Measurements from ENCODE around the gene REM2. TPM values are rescaled to one million over a fixed set of nuclear protein-coding genes. Genes with fewer than 3 reads are reported as not detected.
A peak's percentile ranks its signal among the peaks of the same experiment; 100 is the strongest.

Gene REM2
- total RNA-seq (ENCODE audit: low replicate concordance): 0.09 TPM in 1 of 2 replicates, not detected in the other

- DNase-seq (ENCODE audit: low read depth): no peak
- H3K4me3 ChIP-seq (ENCODE audit: low read depth, low read length): no peak within 1 kb of the TSS
- TF ChIP-seq CTCF (IDR thresholded peaks at IDR 0.05; ENCODE audit: insufficient read depth, low read length): no peak
These were observed at the start of gene REM2 for GRCh38 chr14:22883173-22883976. Gene REM2, plus strand, starts transcription at chr14:22883222. Its CDS starts 66 bp downstream, at chr14:22883288.

- DNase-seq (ENCODE audit: low read depth): no peak
- no peak overlapping the region for H3K4me3 ChIP-seq (ENCODE audit: low read depth, low read length)
- no peak for TF ChIP-seq CTCF (IDR thresholded peaks at IDR 0.05; ENCODE audit: insufficient read depth, low read length)
These were observed 47.5 kb upstream of the REM2 start for GRCh38 chr14:22835505-22835904.

GRCh38 chr14:22836301-22837113 lies 46.5 kb upstream of the REM2 start, which contains the start of gene MMP14:
Gene MMP14, plus strand, starts transcription at chr14:22836585. Its CDS starts 233 bp downstream, at chr14:22836818.
- peak within 1 kb of the TSS; percentile 88 for H3K4me3 ChIP-seq (ENCODE audit: low read depth, low read length)
- DNase-seq (ENCODE audit: low read depth): peak; percentile 91
- TF ChIP-seq CTCF (IDR thresholded peaks at IDR 0.05; ENCODE audit: insufficient read depth, low read length): peak; percentile 63

- no peak for TF ChIP-seq CTCF (IDR thresholded peaks at IDR 0.05; ENCODE audit: insufficient read depth, low read length)
- DNase-seq (ENCODE audit: low read depth): peak; percentile 68
- H3K4me3 ChIP-seq (ENCODE audit: low read depth, low read length): peak overlapping the region; percentile 88
These were observed 45.8 kb upstream of the REM2 start for GRCh38 chr14:22837114-22837749.

DNA sequence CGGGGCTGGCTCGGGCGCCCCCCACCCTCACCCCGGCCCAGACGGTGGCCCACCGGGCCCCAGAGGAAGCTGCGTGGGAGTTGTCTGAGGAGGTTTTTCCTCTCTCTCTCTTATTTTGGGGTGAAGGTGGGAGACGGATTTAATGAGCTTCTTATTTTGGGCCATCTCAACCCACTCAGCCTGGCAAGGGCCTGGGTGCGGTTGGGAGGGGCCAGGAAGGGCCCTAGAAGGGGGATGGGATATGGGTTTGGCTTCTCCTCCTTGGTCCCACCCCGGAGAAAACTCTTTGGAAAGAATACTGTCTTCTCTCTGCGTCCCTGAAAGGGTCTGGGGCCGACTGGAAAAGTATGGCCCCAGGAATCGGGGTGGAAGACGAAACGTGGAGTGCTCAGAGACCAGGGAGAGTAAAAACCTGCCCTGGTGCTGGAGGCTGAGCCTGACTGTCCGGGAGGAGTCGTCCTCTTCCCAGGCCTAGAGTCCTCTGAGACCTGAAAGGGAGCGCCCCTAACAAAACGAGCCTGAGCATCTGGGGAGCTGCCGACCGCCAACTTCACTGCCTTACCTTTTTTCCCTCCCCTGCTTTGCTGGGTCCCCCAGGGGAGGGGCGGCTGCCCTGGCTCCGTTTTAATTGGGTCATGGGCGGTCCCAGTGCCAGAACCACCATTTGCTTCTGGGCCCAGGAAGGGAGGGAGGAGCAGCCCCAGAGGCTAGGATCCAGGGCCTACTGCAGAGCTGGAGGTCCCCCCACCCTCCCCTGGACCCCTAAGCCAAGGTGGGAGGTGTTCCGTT lies 45.1 kb upstream of the REM2 start:
- no peak for TF ChIP-seq CTCF (IDR thresholded peaks at IDR 0.05; ENCODE audit: insufficient read depth, low read length)
- DNase-seq (ENCODE audit: low read depth): peak; percentile 74
- peak overlapping the region; percentile 88 for H3K4me3 ChIP-seq (ENCODE audit: low read depth, low read length)

DNA sequence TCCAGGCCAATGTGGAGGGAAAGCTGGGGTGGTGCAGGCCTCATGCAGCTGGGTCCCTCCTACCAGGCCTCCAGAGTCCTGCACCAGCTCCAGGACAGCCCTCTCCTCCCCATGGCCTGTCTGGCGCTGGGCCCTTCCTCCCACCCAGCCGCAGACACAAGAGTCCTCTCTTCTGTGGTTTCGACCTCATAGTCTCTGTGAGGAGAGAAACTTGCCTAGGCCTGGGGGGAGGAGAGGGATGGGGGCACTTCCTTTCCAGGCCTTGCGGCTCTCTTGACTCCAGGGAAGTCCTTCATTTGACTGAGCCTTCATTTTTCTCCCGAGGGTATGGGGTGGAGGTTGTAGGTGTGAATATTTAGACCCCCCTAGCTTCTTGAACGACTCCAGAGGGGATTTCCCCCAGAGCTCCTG lies 44.4 kb upstream of the REM2 start:
- TF ChIP-seq CTCF (IDR thresholded peaks at IDR 0.05; ENCODE audit: insufficient read depth, low read length): no peak
- peak; percentile 65 for DNase-seq (ENCODE audit: low read depth)
- H3K4me3 ChIP-seq (ENCODE audit: low read depth, low read length): peak overlapping the region; percentile 88
